Coronary artery (tissue), 2 donors: ENCODE data around the gene KIDINS220.

Source experiments
- DNase-seq: peaks from one replicate; pipeline ENCODE4 v3.0.0-alpha.2; 2017; ENCODE audit warnings: low spot score
- H3K27ac ChIP-seq, 2 donors: fragments of 200-600 bp; sonication (generic); one replicate each; pipeline ENCODE4 v1.5.1; 2016 to 2019
- H3K4me3 ChIP-seq: fragments of 200-600 bp; sonication (generic); 2 replicates; pipeline ENCODE4 v1.5.1; 2016; ENCODE audit warnings: mild to moderate bottlenecking, moderate library complexity
- CTCF ChIP-seq: fragments of 200-600 bp; sonication (generic); IDR thresholded peaks from one replicate; pipeline ENCODE4 v1.5.1; 2019; ENCODE audit warnings: antibody characterized with exemption

Gene KIDINS220

DNA sequence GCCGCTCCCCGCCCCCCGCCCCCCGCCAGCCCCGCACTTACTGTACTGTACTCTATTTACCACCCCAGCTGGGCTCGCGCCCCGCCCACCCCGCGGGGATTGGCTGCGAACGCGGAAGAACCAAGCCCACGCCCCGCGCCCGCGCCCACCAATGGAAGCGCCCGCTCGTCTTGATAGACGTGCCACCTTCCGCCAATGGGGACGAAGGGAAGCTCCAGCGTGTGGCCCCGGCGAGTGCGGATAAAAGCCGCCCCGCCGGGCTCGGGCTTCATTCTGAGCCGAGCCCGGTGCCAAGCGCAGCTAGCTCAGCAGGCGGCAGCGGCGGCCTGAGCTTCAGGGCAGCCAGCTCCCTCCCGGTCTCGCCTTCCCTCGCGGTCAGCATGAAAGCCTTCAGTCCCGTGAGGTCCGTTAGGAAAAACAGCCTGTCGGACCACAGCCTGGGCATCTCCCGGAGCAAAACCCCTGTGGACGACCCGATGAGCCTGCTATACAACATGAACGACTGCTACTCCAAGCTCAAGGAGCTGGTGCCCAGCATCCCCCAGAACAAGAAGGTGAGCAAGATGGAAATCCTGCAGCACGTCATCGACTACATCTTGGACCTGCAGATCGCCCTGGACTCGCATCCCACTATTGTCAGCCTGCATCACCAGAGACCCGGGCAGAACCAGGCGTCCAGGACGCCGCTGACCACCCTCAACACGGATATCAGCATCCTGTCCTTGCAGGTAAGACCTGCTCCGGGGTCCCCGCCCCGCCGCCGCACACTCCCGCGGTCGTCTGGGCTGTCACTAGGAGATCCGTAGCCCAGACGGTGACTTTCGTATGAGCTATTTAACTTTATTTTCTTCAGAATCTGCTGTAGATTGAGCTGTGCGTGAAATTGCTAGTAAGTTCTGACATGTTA is 155.4 kb downstream of the KIDINS220 start, which contains the start of gene ID2:
Gene ID2 (plus strand): TSS at position 271 of the 907 bp plus-strand sequence. CDS start 110 bp downstream, at position 381.
- Histone ChIP-seq H3K4me3 (peak within 1 kb of the TSS; percentile 78), H3K27ac (peak within 1 kb of the TSS; percentile 88 to 99)
- DNase-seq: peak; percentile 99
- TF ChIP-seq CTCF: no peak

DNA sequence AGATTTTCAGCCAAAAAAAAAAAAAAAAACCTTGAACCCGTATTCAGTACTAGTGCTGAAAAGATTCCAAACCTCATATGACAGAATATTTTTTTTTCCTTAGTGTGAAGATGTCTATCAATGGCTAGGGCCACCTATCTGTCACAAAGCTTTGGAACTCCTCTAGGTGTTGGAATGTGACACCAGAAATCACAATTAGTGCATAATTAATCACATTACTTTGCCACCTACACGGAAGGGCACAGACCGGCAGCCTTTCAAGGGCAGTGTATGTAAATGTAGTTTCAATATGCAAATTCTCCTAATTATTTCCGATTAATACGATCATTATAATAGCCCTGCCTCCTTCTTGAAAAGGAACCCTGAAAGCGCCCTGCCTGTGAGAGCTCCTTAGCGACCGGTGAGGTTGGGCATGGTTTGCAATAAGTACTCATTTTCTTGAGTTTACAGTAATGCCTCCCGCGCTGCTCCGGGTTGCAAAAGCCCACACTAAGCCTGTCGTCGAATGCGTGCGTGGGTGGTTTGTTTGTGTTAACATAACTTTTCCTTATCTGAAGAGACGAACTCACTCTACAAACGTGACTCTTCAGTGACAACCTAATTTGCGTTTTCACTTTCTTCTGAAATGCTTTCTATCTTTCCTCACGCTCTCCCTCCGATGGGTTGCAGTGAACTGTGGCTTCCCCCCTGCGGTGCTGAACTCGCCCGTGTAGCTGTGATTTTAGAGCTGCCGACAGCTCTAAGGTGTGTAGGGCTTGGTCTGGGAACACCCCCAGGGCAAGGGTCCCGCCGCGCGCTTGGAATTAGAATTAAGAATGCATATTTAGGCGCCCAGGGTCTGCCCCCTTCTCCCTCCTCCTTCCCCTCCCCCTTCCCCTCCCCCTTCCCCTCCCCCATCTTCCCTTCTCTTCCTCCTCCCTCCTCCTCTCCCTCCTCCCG is 156.3 kb downstream of the KIDINS220 start:
- Histone ChIP-seq H3K4me3 (peak overlapping the region; percentile 78), H3K27ac (peak overlapping the region; percentile 88 to 99)
- peak; percentile 87 for DNase-seq
- no peak for TF ChIP-seq CTCF

DNA sequence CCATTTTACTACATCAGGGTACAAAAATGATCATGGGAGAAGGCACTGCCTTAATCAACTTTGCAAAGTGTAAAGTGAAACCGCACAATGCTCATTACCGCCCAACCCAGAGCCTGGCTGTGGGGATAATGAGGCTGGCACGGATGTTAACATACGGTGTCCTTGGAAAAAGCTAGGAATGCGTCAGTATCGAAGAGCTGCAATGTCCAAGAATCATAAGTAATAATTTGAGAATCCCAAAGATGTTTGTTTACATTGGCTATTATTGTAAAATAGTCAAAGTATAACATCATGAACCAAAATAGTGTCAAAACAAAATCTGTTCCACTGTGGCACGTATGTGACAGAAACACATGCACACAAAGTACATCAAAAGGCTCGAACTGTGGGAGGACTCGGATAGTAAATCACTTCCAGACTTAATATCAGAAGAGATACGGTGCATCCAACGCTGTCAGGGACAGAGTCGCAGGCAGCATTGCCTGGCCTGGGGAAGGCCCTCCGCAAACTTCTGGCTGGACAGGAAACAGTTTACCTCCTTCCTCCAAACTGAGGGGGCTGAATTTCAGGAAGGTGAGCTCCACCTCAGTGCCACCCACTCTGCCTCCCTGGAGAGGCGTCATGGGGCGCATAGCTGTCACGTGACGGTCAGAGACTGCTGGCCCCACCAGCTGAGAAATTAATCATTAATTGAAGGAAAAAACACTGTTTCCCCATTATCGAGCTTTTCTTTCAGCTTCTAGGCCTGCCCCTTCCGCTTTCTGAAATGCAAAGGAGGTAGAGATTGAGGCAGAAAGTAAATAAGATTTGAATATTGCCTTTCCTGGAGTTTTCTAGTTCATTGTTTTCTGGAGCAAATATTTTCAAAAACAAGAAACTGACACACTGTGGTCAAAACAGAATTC is 157.3 kb downstream of the KIDINS220 start:
- TF ChIP-seq CTCF: no peak
- H3K4me3 ChIP-seq: peak overlapping the region; percentile 78
- DNase-seq: peak; percentile 79

GRCh38 chr2:8679567-8679826 is 157.9 kb downstream of the KIDINS220 start:
- no peak for DNase-seq
- Histone ChIP-seq H3K4me3 (peak overlapping the region; percentile 78), H3K27ac (peak overlapping the region; percentile 99 to 100)
- TF ChIP-seq CTCF: no peak

More for the DNA sequence above, 157.3 kb downstream of the KIDINS220 start:
- H3K27ac ChIP-seq: peak overlapping the region; percentile 99 to 100
